ENCODE results near the gene CDS2. TPM values are rescaled to one million over a fixed set of nuclear protein-coding genes. Genes with fewer than 3 reads are reported as not detected.

Gene CDS2
- total RNA-seq, 1 donor from 2014 or later: 56.3 TPM

GRCh38 chr20:5221061-5221430 lies 94.2 kb downstream of the CDS2 start:
- Mint-ChIP-seq H3K4me1 (peaks cover 2% of the 10 kb centered on the region), H3K27me3 (ENCODE audit: low read depth) (no peaks in the 10 kb centered on the region), H3K9me3 (no peaks in the 10 kb centered on the region), H3K36me3 (ENCODE audit: low read depth) (no peaks in the 10 kb centered on the region), H3K27ac (ENCODE audit: unreplicated experiment) (no peak overlapping the region), H3K4me3 (no peak overlapping the region)
- DNase-seq (ENCODE audit: low read depth, low spot score): no peak
- no peak for TF ChIP-seq CTCF (conservative IDR thresholded peaks at IDR 0.05)

- DNase-seq (ENCODE audit: low read depth, low spot score): peak; percentile 49
- Mint-ChIP-seq H3K9me3 (no peaks in the 10 kb centered on the region), H3K4me1 (no peaks in the 10 kb centered on the region), H3K27ac (ENCODE audit: unreplicated experiment) (no peak overlapping the region), H3K36me3 (ENCODE audit: low read depth) (no peaks in the 10 kb centered on the region), H3K4me3 (no peak overlapping the region), H3K27me3 (ENCODE audit: low read depth) (no peaks in the 10 kb centered on the region)
- TF ChIP-seq CTCF (conservative IDR thresholded peaks at IDR 0.05): peak; percentile 91
Measured at GRCh38 chr20:5222919-5223634, 96.3 kb downstream of the CDS2 start.

GRCh38 chr20:5230544-5230943 lies 103.7 kb downstream of the CDS2 start:
- Mint-ChIP-seq H3K27me3 (ENCODE audit: low read depth) (peaks cover 31% of the 10 kb centered on the region), H3K4me1 (no peaks in the 10 kb centered on the region), H3K27ac (ENCODE audit: unreplicated experiment) (no peak overlapping the region), H3K4me3 (no peak overlapping the region), H3K9me3 (no peaks in the 10 kb centered on the region), H3K36me3 (ENCODE audit: low read depth) (no peaks in the 10 kb centered on the region)
- no peak for DNase-seq (ENCODE audit: low read depth, low spot score)
- TF ChIP-seq CTCF (conservative IDR thresholded peaks at IDR 0.05): no peak

- Mint-ChIP-seq H3K9me3 (no peaks in the 10 kb centered on the region), H3K27ac (ENCODE audit: unreplicated experiment) (no peak overlapping the region), H3K27me3 (ENCODE audit: low read depth) (peaks cover 66% of the 10 kb centered on the region), H3K36me3 (ENCODE audit: low read depth) (no peaks in the 10 kb centered on the region), H3K4me3 (no peak overlapping the region), H3K4me1 (no peaks in the 10 kb centered on the region)
- DNase-seq (ENCODE audit: low read depth, low spot score): no peak
- no peak for TF ChIP-seq CTCF (conservative IDR thresholded peaks at IDR 0.05)
Measured at GRCh38 chr20:5234158-5234557, 107.3 kb downstream of the CDS2 start.

- TF ChIP-seq CTCF (conservative IDR thresholded peaks at IDR 0.05): no peak
- Mint-ChIP-seq H3K4me1 (no peaks in the 10 kb centered on the region), H3K4me3 (no peak overlapping the region), H3K27ac (ENCODE audit: unreplicated experiment) (no peak overlapping the region), H3K27me3 (ENCODE audit: low read depth) (peaks cover 74% of the 10 kb centered on the region), H3K36me3 (ENCODE audit: low read depth) (no peaks in the 10 kb centered on the region), H3K9me3 (peaks cover 3% of the 10 kb centered on the region)
- DNase-seq (ENCODE audit: low read depth, low spot score): no peak
Measured at GRCh38 chr20:5234978-5235377, 108.2 kb downstream of the CDS2 start.

Other genes with a start within 250 kb of the CDS2 start
- gene SLC23A2, start 125.5 kb upstream of the CDS2 start, total RNA-seq: 27.1 and 28.3 TPM in 2 replicates
- 74.8 and 76.8 TPM in 2 replicates for gene TMEM230, start 13.9 kb upstream of the CDS2 start, total RNA-seq
- 314 and 316 TPM in 2 replicates for gene PCNA, start 7.0 kb upstream of the CDS2 start, total RNA-seq
- gene PROKR2, start 189.9 kb downstream of the CDS2 start, total RNA-seq: not detected in 2 replicates

Data from neural crest cell (in vitro differentiated cells).